Transverse colon (tissue), 4 donors: ENCODE data around the gene KCNMB1. TPM values are rescaled to one million over a fixed set of nuclear protein-coding genes. Genes with fewer than 3 reads are reported as not detected.

ENCODE experiments used
- DNase-seq: peaks from one replicate; pipeline ENCODE4 v3.0.0-alpha.2; 2019
- H3K27ac ChIP-seq, 4 donors: fragments of 200-600 bp; sonication (generic); 2 replicates each; pipeline ENCODE4 v1.5.1; 2016 to 2018; ENCODE audit warnings: inconsistent platforms in 4 of 4
- H3K27me3 ChIP-seq: fragments of 200-600 bp; sonication (generic); 2 replicates; pipeline ENCODE4 v1.5.1; 2017; ENCODE audit warnings: inconsistent platforms
- H3K36me3 ChIP-seq, 4 donors: fragments of 200-600 bp; sonication (generic); 2 replicates each; pipeline ENCODE4 v1.5.1; 2017 to 2019; ENCODE audit warnings: inconsistent platforms in 4 of 4
- H3K4me1 ChIP-seq, 4 donors: fragments of 200-600 bp; sonication (generic); 2 replicates each; pipeline ENCODE4 v1.5.1; 2017 to 2020; ENCODE audit warnings: inconsistent platforms in 4 of 4
- H3K4me3 ChIP-seq, 4 donors: fragments of 200-600 bp; sonication (generic); 1 replicate in 1 of 4; 2 replicates in 3 of 4; pipeline versions ENCODE4 v1.5.1 to v1.6.1; 2017 to 2019; ENCODE audit warnings: inconsistent platforms in 4 of 4
- H3K9me3 ChIP-seq, 2 donors: fragments of 200-600 bp; sonication (generic); 2 replicates each; pipeline ENCODE4 v1.5.1; 2017 to 2019; ENCODE audit warnings: inconsistent platforms in 2 of 2
- CTCF ChIP-seq, 5 experiments: fragments of 200-600 bp in 3 of 5; fragments of 450-650 bp in 2 of 5; sonication (generic) in 3 of 5; IDR thresholded peaks; 1 replicate in 2 of 5; 2 replicates in 3 of 5; pipeline ENCODE4 v1.5.1; 2016 to 2017; ENCODE audit warnings: antibody characterized with exemption in 5 of 5, inconsistent platforms in 3 of 5, mild to moderate bottlenecking in 2 of 5, moderate library complexity in 1 of 5
- EP300 ChIP-seq: sonication (generic); formaldehyde crosslinking; IDR thresholded peaks from one replicate; pipeline ENCODE4 v1.6.1; 2017; ENCODE audit warnings: antibody characterized with exemption, low read depth
- POLR2A ChIP-seq: fragments of 450-650 bp; IDR thresholded peaks from one replicate; pipeline ENCODE4 v1.6.1; 2016; ENCODE audit warnings: antibody characterized with exemption, mild to moderate bottlenecking, moderate library complexity
- POLR2AphosphoS5 ChIP-seq, 3 donors: sonication (generic); formaldehyde crosslinking; IDR thresholded peaks; one replicate each; pipeline ENCODE4 v1.6.1; 2016; ENCODE audit warnings: antibody characterized with exemption in 3 of 3
- WGBS, 2 donors: methylation state at CpG; one replicate each; pipeline ENCODE4 v1.1.5; 2018; ENCODE audit warnings: low coverage in 1 of 2; 5-methylcytosine and 5-hydroxymethylcytosine counted together
- in situ Hi-C, 4 donors: fragments of 200-750 bp; cut with MboI; loops; one replicate each; pipeline versions ENCODE4 v1.15.0 to v1.15.1; 2017; ENCODE audit warnings: low sequenced_read_pairs in 3 of 4, low pct_ligation_motif_present in 1 of 4, low pct_unique_long_range_greater_than_20kb in 1 of 4
- intact Hi-C: fragments of 100-400 bp; cut with DNase I; formaldehyde crosslinking; loops from one replicate; pipeline ENCODE4 v1.15.1; 2023; ENCODE audit warnings: low total_unique reads
- total RNA-seq, 4 donors: library from RNA; depleted of rRNA; stranded (reverse); fragments of >200 nt; gene quantifications; one replicate each; pipeline ENCODE4 v1.1.0, GENCODE V29; 2016

KCNMB1 gene
- total RNA-seq, 4 donors from 2014 or later = 6.0 to 17.2 (median 8.0) TPM

GRCh38 chr5:170407062-170407461, 17.9 kb upstream of the KCNMB1 start:
- WGBS, 2 donors = 83% methylated on average over 6 of the region's 6 CpGs; no CpG with 5 or more reads in 1 of the 2 donors
- no peaks in the 10 kb centered on the region for H3K36me3 ChIP-seq
- in situ Hi-C loops = loop anchor here in 2 of 4 donors (25.0 kb wide), 1 partner anchor 145 kb away; no protein-coding TSS in a partner anchor

GRCh38 chr5:170405817-170406216, 16.6 kb upstream of the KCNMB1 start:
- TF ChIP-seq CTCF (IDR thresholded peaks at IDR 0.05) (no peak), POLR2A (no peak), EP300 (no peak), POLR2AphosphoS5 (IDR thresholded peaks at IDR 0.05) (no peak)
- H3K27ac ChIP-seq = no peak overlapping the region
- in situ Hi-C loops (loop anchor here in 2 of 4 donors (25.0 kb wide), 1 partner anchor 144 kb away; no protein-coding TSS in a partner anchor), intact Hi-C loops (no loop called here)
- H3K27me3 ChIP-seq = no peaks in the 10 kb centered on the region
- H3K36me3 ChIP-seq = no peaks in the 10 kb centered on the region
- H3K9me3 ChIP-seq = no peaks in the 10 kb centered on the region
- WGBS, 2 donors = 25 to 33% methylated on average over 1 to 2 of the region's 2 CpGs
- no peaks in the 10 kb centered on the region for H3K4me1 ChIP-seq
- no peak for DNase-seq
- no peak overlapping the region for H3K4me3 ChIP-seq

More at GRCh38 chr5:170407062-170407461, 17.9 kb upstream of the KCNMB1 start:
- Histone ChIP-seq H3K4me1 (no peaks in the 10 kb centered on the region), H3K27me3 (no peaks in the 10 kb centered on the region), H3K4me3 (no peak overlapping the region), H3K9me3 (no peaks in the 10 kb centered on the region), H3K27ac (no peak overlapping the region)
- intact Hi-C loops = no loop called here
- TF ChIP-seq CTCF (IDR thresholded peaks at IDR 0.05) (no peak), EP300 (no peak)
- DNase-seq = no peak

- Histone ChIP-seq H3K4me3 (no peak overlapping the region), H3K27ac (no peak overlapping the region), H3K4me1 (no peaks in the 10 kb centered on the region), H3K36me3 (no peaks in the 10 kb centered on the region), H3K27me3 (no peaks in the 10 kb centered on the region), H3K9me3 (no peaks in the 10 kb centered on the region)
- WGBS, 2 donors = 17 to 37% methylated on average over 2 of the region's 2 CpGs
- intact Hi-C loops (no loop called here), in situ Hi-C loops (loop anchor here in 2 of 4 donors (25.0 kb wide), 1 partner anchor 142 kb away; no protein-coding TSS in a partner anchor)
- TF ChIP-seq CTCF (IDR thresholded peaks at IDR 0.05) = no peak
- no peak for TF ChIP-seq POLR2A
- TF ChIP-seq EP300 = no peak
- no peak for TF ChIP-seq POLR2AphosphoS5 (IDR thresholded peaks at IDR 0.05)
- no peak for DNase-seq
These were observed 15.2 kb upstream of the KCNMB1 start for GRCh38 chr5:170404398-170404797.

- 82% methylated on average over 4 of the region's 4 CpGs; no CpG with 5 or more reads in 1 of the 2 donors for WGBS, 2 donors
- no peak for TF ChIP-seq EP300
- TF ChIP-seq CTCF (IDR thresholded peaks at IDR 0.05) = no peak
- no peak for TF ChIP-seq POLR2A
- TF ChIP-seq POLR2AphosphoS5 (IDR thresholded peaks at IDR 0.05) = no peak
- Histone ChIP-seq H3K27me3 (no peaks in the 10 kb centered on the region), H3K4me3 (no peak overlapping the region), H3K36me3 (no peaks in the 10 kb centered on the region), H3K9me3 (no peaks in the 10 kb centered on the region), H3K4me1 (no peaks in the 10 kb centered on the region), H3K27ac (no peak overlapping the region)
- intact Hi-C loops (no loop called here), in situ Hi-C loops (loop anchor here in 2 of 4 donors (25.0 kb wide), 1 partner anchor 141 kb away; no protein-coding TSS in a partner anchor)
- no peak for DNase-seq
These were observed 14.5 kb upstream of the KCNMB1 start for GRCh38 chr5:170403675-170404074.
